NCI-H2029 treated with DMSO at 0.1 percent for 48 hours (cell line): ENCODE results near the gene C11orf54.
"Not testable (repeated sequence)": the region's sequence is repeated elsewhere in the genome, so short reads cannot be mapped to it uniquely, and the experiment has no call there.

Experiments
- DNase-seq: peaks from one replicate; lab custom pipeline; 2025; lab: John Stamatoyannopoulos, UW

C11orf54 gene

DNA sequence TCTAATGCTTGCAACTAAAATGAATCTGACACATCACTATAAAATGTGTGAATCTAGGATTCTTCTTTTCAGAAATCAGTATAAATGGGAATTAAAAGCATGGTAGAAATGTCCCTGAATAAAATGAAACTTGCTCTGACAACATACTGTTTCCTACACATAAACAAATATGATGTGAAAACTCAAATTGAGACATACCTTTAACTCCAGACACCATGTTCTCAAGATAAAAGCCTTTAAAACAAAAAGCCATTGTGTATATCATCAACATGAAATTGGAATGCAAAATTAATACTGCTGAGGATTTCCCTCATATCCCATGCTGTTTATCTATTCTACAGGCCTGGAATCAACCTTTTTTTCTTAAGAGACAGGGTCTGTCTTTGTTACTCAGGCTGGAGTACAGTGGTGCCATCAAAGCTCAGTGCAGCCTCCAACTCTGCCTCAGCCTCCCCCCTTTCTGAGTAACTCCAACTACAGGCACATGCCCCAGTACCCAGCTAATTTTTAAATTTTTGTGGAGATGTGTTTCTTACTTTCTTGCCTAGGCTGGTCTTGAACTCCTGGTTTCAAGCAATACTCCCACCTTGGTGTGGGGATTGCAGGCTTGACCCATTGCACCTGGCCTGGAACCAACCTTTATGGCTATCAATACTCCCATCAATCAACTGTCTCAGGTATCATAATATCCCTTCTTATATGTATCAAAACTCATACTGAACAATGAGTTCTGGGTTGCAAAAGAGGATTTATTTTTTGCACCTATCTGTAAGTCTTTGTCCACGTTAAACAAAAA lies 6.8 kb upstream of the C11orf54 start:
- no peak for DNase-seq

DNA sequence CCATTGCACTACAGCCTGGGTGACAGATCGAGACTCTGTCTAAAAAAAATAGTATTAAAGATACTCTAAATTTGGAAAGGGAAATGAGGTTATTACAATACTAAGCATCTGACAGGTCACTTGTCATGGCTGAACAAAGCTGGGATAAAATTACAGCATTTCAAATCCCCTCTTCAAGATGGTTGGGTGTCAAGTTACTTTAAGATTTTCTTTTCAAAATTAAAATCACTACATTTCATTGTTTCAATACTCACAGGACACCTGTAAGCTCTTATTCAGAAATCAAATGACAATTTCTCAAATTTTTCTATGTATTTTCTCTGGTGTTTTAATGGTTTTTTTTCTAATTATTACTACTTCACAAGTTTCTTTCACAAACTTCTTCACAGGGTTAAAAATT lies 5.8 kb upstream of the C11orf54 start:
- no peak for DNase-seq

- no peak for DNase-seq
Observed at GRCh38 chr11:93736129-93736528, 5.3 kb upstream of the C11orf54 start.

GRCh38 chr11:93737904-93738612 lies 3.4 kb upstream of the C11orf54 start:
- no peak for DNase-seq

DNA sequence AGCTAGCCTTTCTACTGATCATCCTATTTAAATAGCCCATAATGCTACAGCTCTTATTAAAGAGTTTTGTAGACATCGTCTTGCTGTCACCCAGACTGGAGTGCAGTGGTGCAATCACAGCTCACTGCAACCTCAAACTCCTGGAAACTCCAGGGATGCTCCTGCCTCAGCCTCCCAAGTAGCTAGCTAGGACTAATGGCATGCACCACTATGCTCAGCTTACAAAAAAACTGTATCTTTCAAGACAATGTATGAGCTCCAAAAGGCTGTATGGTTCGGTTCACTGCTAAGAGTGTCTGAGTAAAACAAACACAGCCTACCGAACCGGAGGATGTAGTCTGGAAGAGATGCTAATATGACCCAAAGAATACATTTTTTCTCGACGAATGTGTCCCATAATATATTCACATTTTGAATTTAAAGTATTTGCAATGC lies 2.8 kb upstream of the C11orf54 start:
- DNase-seq = no peak

DNA sequence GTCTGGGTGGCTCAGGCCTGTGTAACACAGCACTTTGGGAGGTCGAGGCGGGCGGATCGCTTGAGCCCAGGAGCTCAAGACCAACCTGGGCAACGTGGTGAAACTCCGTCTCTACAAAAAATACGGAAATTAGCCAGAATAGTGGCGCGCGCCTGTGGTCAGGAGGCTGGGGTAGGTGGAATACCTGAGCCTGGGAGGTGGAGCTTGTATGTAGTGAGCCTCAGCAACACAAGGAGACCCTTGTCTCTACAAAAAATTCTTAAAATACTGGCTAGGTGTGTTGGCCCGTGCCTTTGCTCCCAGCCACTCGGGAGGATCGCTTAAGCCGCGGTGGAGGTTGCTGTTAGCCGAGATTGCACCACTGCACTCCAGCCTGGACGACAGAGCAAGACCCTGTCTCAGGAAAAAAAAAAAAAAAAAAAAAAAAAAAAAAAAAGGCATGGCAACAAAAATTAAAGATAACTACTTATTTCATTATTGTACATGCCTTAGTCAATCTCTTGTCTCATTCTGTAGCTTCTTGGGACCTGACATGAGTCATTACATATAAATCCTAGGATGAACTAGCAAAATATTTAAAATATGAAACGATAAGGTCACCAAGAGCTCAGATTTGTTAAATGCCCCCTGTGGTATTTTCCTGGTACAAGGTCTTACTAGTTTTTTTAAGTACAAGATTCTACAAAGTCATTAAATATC lies 1.3 kb upstream of the C11orf54 start:
- no peak for DNase-seq

- DNase-seq = peak; percentile 59
Observed at GRCh38 chr11:93740730-93741093, 760 bp upstream of the C11orf54 start.

DNA sequence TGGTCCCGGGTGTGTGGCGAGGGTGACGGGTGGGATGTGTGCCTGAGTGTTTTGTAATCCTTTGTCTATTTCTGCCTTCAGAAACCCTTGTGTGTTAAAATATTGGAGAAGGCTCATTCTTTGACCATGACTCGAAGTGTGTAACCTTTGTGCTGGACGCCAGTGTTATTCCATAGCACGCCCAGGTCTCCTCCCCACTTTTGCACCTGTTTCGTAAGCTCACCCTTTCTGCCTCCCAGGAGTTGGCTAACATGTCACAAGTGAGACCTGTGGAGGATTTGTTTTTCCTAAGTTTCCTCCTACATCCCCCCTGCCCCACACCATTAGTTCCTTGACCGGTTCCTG lies 382 bp downstream of the C11orf54 start:
- DNase-seq = no peak

- no peak for DNase-seq
Observed at GRCh38 chr11:93743291-93743690, 1.8 kb downstream of the C11orf54 start.

DNA sequence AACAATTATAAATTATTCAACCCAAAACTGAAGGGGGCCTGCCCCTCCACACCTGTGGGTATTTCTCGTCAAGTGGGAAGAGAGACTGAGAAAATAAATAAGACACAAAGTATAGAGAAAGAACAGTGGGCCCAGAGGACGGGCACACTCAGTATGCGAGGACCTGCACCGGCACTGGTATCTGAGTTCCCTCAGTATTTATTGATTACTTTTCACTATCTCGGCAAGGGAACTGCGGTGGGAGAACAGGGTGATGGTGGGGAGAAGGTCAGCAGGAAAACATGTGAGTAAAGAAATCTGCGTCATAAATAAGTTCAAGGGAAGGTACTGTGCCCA lies 3.2 kb downstream of the C11orf54 start:
- DNase-seq = no peak

- not testable (repeated sequence) for DNase-seq
Observed at GRCh38 chr11:93745005-93745755, 3.7 kb downstream of the C11orf54 start.

DNA sequence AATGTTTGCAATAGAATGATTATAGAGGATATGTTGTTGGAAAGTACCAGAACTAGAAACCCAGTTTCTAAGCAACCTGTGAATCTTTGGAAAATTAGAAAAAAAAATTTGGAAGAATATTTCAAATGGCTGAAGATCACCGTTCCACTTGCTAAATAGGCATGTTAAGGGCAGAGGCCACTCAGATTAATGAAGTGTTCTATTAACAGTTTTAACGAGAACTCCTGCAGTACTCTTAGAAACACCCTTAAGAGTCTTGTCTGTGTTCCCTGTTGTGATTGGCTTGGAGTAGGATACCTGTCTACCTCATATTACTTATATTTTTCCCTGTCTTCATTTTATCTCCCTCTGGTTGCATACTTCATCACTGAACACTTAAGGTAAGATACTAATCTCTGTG lies 4.6 kb downstream of the C11orf54 start:
- DNase-seq = no peak

DNA sequence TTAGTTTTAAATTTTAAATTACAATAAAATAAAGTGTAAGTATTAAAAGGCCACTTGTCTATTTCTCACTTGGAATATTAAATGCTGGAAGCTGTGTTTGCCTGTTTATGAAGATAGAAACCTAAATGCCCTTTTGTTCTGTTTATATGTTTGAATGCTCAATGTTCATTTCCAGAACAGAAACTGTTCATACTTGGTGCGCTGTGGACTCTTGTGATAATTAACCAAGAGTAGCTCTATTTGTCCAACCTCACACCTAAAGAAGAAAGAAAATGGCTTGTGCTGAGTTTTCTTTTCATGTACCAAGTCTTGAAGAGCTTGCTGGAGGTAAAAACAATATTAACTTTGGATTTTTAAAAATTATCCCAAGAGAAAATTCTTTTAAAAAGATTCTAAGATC lies 5.7 kb downstream of the C11orf54 start:
- DNase-seq = no peak

- no peak for DNase-seq
Observed at GRCh38 chr11:93751001-93751400, 9.5 kb downstream of the C11orf54 start.

GRCh38 chr11:93753241-93753640 lies 11.8 kb downstream of the C11orf54 start:
- no peak for DNase-seq

DNA sequence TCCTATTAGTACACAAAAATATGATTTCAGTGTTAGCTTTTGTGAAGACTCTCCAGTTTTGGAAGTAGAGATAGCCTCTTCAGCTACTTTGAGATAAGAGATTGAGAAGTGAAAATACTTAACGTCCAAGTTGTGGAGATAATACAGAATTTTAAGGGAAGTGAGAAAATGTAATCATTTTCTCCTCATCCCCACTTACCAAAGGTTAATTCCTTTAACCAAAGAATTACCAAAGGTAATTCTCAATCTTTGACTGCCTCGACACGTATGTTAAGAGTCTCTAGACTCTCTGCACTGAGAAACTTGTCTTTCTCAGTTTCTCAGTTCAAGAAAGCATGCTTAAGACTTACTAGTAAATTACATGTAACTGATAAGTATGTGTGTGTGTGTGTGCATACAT lies 15.3 kb downstream of the C11orf54 start:
- DNase-seq = no peak

DNA sequence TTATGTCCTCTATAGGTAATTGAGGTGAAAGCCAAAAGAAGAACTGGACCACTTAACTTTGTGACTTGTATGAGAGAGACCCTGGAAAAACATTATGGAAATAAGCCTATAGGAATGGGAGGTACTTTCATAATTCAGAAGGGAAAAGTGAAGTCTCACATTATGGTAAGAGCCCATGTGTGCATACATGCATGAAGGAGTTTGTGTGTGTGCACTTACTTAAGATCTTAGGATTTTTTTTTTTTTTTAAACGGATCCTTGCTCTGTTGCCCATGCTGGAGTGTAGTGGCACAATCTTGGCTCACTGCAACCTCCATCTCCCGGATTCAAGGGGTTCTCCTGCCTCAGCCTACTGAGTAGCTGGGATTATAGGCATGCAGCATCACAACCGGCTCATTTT lies 15.8 kb downstream of the C11orf54 start:
- no peak for DNase-seq

- DNase-seq = no peak
Observed at GRCh38 chr11:93757924-93758865, 16.7 kb downstream of the C11orf54 start.

DNA sequence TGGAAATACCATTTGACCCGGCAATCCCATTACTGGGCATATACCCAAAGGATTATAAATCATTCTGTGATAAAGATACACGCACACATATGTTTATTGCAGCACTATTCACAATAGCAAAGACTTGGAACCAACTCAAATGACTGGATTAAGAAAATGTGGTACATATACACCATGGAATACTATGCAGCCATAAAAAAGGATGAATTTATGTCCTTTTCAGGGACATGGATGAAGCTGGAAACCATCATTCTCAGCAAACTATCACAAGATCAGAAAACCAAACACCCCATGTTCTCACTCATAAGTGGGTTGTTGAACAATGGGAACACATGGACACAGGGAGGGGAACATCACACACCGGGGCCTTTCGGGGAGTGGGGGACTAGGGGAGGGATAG lies 17.7 kb downstream of the C11orf54 start:
- not testable (repeated sequence) for DNase-seq

GRCh38 chr11:93761910-93762309 lies 20.4 kb downstream of the C11orf54 start:
- DNase-seq = no peak

DNA sequence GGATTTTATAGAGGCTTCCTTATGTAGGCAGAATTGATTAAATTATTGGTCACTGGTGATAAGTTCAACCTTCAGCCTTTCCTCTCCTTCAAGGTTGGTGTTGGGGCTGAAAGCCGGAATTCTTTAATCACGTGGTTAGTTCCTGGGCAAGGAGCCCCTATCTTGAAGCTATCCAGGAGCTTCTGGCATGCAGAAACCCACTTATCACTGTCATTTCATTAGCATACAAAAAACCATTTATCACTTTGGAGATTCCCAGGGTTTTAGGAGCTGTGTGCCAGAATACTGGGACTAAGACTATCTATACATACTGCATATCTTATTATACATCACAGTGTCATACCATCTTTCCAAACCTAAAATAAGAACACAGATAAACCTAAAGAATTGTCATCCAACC lies 24.1 kb downstream of the C11orf54 start:
- no peak for DNase-seq
